GM12872 (cell line): Measurements from ENCODE around the gene ALX4.

Source experiments
- CTCF ChIP-seq: IDR thresholded peaks from 3 replicates; pipeline ENCODE4 v1.5.1; 2011; ENCODE audit warnings: low read depth, mild to moderate bottlenecking, low read length, moderate library complexity; ENCODE audit not compliant: insufficient read depth

The ALX4 gene

GRCh38 chr11:44308256-44308922, 1.6 kb downstream of the ALX4 start:
- TF ChIP-seq CTCF = no peak

GRCh38 chr11:44307340-44308099, 2.4 kb downstream of the ALX4 start:
- TF ChIP-seq CTCF = no peak

GRCh38 chr11:44306918-44307244, 3.1 kb downstream of the ALX4 start:
- TF ChIP-seq CTCF = no peak

DNA sequence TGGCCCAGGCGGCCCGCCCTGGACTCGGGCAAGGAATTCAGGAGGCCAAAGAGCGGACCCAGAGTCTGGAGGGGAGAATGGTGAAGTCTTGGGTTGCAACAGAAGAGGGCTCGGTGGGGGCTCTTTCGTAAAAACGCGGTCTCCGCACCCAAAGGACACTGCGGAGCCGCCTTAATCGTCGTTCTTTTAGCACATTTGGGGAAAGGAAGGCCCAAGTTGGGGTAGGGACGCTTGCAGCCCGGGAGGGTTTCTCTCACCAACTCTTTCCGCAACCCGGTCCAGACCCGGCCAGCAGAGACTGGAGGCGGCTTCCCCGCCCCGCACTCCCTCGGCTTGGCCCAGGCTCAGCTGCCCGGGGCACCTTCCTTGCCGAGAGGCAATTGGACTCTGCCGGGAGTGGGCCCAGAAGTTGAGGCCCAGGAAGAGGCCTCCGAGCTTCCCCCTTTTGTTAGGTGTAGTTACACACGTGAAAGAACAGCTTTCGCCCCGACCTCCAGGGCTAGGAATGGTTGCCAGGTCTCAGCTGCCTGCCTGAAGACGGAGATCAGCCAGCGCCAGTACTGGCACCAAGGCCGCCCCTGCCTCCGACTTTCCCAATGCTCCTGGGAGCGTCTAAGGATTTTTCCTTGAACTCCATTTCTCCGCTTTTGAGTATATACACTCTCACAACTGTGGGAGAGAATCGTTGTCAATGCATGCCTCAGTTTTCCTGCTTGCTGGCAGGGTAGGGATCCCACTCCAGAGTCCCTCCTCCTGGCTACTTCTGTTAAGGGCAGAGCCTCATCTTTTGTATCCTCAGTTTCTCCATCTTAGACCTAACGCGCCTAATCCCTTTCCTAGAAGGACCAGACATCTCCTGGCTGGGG, 3.7 kb downstream of the ALX4 start:
- no peak for TF ChIP-seq CTCF

- no peak for TF ChIP-seq CTCF
Measured at GRCh38 chr11:44305470-44306051, 4.4 kb downstream of the ALX4 start.

DNA sequence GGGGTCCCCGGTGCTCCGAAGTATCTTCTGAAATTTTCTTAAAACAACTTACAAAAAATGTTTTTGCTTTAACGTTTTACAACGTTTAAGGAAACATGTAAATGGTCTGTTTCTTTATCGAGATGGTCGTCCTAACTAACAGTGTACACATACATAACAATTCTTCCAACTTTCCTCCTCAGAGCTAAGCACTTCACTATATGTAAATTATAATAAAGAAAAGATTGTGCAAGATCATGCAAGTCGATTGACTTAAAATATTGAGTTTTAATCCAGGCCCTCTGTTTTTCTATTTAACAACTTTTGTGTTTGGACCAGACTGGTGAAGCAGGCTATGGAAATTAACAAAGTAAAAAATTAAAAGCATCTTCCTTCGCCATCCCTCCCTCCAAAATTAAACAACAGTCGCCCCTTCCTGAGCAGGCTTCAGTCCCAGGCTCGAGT, 4.9 kb downstream of the ALX4 start:
- no peak for TF ChIP-seq CTCF
